DMS53 treated with DMSO at 0.1 percent for 48 hours (cell line): ENCODE measurements around the gene REL.
A peak's percentile ranks its signal among the peaks of the same experiment; 100 is the strongest.
"Not testable (repeated sequence)": the region's sequence is repeated elsewhere in the genome, so short reads cannot be mapped to it uniquely, and the experiment has no call there.

Experiments
- DNase-seq: peaks from one replicate; lab custom pipeline; 2025; ENCODE audit not compliant: unreplicated experiment; lab: John Stamatoyannopoulos, UW

The REL gene

DNA sequence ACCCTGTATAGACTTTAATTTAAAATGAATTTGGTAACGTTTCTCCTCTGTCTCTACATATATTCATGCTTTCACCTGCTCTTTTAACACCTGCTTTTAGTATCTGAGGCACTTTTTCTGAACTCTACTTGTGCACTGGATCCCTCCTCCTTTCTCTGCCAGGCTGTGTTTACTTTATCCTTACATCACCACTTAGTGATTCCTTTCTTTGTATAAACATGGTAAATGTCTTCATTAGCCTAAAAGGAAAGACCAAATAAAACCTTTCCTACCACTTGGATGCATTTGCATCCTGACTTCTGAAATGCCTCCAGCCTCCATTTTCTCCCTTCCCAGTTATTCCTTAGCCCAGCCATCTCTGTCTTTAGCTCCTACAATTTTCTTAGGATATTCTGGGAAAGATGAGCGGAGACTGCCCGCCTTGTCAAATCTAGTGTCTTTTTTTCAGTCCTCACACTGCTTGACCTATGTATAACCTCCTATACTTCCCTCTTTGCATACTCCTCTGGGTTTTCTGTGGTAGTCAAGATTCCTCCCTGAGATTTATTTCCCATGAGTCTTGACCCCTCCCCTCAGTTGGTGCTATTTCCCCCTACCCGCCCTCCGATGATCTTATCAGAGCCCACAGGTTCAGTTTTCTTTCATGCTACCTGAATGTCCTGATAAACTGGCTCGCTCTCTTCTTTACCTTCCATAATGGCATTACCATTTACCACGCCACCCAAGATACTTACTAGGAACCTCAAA is 44.8 kb downstream of the REL start:
- DNase-seq, result peak; percentile 70

DNA sequence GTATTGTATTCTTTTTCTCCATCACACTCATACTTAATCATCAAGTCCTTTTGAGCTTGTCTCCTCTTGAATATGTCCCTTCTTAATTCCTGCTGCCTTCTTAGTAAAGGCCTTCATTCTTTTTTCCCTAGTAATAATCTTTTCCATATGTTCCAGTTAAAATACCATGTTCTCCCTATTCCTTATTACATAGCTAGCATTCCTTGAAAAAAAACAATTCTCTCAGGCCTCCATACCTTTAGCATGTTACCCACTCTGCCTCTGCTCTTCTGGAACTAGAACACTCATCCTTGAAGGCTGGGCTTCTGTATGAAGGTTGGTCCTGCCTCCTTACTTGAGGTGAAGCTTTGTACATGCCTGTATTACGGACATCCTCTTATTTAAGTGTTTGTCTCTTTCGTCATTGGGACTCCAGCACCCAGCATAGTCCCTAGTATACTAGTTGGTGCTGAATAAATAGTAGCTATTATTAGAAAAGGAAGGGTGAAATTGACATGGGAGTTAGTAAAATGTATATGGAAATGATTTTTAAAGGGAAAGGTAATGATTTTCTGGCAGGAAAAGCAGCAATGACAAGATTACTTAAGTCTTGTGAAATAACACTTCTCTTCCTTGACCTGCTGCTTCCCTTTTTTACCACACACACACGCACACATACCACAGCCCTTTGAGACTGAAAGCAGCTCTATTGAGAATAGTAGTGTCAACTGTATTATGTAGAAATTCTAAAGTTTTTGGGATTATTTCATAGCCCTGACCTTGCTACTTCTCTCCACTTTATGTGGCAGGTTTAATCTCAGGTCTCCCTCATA is 45.6 kb downstream of the REL start:
- DNase-seq, result no peak

DNA sequence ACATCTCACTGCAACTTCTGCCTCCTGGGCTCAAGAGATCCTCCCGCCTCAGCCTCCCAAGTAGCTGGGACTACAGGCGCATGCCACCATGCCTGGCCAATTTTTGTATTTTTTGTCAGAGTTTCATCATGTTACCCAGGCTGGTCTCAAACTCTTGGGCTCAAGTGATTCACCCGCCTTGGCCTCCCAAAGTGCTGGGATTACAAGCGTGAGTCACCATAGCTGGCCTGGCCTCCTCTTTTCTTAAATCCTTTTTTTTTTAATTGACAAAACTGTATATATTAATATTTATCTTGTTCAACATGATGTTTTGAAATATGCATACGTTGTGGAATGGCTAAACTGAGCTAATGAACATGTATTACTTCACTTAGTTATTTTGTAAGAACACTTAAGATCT is 50.7 kb downstream of the REL start:
- not testable (repeated sequence) for DNase-seq

DNA sequence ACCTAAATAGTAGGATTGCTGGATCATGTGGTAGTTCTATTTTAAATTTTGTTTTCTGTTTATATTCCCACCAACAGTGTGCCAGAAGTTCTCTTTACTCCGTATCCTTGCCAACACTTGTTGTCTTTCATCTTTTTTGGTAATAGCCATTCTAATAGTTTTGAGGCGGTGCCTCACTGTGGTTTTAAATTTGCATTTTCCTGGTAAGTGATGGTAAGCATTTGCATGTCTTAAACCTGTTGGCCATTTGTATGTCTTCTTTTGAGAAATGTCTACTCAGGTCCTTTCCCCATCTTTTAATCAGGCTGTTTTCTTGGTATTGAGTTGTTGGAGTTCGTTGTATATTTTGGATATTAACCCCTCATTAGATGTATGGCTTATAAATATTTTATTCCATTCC is 51.6 kb downstream of the REL start:
- DNase-seq, result no peak

DNA sequence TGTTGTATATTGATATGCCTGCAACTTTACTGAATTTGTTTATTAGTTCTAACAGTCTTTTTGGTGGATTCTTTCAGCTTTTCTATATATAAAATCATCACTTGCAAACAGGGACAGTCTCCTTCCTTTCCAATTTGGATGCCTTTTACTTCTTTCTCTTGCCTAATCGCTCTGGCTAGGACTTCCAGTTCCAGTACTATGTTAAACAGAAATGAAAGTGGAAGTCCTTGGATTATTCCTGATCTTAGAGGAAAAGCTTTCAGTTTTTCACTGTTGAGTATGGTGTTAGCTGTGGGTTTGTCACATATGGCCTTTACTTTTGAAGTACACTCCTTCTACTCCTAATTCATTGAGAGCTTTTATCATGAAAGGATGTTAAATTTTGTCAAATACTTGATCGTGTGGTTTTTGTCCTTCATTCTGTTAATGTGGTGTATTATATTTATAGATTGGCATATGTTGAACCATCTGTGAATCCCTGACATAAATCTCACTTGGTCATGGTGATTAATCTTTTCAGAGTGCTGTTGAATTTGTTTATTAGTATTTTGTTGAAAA is 52.9 kb downstream of the REL start:
- DNase-seq, result no peak

DNA sequence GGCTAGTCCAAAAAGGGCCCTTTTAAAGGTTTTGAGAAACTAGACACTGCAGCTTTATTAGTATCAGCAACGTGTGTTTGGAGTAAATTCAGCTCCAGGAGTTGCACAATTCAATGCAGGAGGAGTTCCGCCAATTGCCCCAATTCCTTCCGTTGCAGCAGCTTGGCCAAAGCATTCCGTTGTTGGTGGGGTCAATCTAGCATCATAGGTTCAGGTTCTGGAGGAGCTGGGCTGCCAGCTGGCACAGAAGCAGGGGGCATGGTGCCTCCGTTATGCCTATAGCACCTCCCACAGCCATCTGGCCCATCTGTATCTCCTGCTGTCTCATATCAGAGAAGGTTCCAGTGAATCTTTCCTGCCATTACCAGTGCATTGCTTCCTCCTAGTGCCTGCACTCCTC is 55.4 kb downstream of the REL start:
- DNase-seq, result no peak

DNA sequence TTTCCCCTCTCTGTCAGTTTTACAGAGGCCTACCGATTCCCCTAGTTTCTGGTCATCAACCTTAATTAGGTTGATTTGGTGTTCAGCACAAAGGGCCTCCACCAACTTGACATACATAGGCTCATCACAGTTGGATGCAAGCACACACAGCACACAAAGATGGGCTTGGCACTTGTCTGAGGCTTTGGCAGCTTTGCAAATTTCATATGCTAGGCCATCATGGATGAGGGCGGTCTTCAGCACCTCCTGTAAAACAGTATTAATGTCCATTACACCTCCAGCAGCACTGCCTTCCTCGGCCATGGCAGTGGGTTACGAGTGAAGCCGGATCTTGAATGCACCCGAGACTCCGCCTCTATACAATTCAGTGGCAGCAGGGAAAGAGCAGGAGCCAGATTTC is 56.9 kb downstream of the REL start:
- DNase-seq, result no peak

DNA sequence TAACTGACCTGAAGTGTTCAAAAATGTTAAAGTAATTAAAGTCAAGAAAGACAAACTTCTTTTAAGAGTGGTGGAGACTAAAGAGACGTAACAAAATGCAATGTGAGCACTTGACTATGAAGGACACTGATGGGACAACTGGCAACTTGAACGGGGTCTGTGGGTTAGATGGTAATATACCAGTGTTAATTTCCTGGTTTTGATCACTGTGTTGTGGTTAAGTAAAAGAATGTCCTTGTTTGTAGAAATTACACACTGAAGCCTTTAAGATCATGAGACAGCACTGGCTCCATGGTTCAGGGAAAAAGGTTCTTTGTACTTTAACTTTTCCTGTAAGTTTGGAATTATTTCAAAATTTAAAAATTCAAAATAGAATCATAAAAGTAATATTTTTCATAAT is 58.2 kb downstream of the REL start:
- no peak for DNase-seq

DNA sequence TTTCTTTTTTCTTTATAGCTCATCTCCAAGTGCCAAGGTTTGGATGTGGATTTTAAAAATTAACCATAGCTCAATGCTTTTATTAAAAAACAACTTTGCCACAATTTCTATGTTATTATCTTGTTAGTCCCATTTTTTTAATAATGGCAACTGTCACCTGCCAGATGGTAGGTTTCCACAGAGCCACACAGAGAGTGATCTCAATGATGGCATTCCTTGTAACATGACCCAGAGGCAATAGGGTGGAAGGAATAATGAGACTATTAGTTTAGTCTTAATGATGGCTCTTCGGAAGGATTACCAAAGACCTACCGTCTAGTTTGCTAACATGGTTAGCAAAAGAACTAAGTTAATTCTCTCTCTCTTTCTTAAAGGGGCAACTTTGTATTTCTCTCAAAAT is 64.0 kb downstream of the REL start:
- no peak for DNase-seq

DNA sequence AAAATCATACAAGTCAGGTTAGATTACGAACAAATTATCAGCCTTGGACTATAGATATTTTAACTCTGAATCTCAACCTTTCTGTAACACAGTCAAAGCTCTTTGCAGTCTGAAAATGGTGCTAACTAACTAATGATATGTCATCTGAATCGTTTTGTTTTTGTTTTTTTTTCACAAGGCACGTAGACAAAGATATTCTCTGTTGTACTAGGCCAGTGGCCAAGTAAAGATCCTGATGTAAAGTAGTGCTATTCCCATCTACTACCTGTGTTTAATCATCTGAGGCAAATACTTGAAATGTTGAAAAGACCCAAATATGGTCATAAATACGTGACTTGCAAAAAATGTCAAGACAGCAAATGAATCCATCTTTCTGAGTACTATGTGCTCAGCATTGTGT is 65.7 kb downstream of the REL start:
- DNase-seq, result peak; percentile 29

DNA sequence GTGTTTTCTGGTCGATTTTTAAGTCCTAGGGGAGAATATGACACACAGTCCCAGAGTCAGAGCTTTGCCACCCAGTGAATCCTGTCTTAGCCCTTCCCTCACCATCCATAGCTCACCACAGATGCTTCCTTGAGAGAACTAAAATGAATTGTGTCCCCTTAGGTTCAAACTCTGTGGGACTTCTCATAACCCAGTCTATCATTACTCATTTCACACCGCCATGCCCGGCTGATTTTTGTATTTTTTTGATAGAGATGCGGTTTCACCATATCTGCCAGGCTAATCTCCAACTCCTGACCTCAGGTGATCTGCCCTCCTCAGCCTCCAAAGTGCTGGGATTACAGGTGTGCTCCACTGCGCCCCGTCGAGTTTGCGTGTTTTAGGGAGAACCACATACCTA is 66.8 kb downstream of the REL start:
- DNase-seq, result no peak

DNA sequence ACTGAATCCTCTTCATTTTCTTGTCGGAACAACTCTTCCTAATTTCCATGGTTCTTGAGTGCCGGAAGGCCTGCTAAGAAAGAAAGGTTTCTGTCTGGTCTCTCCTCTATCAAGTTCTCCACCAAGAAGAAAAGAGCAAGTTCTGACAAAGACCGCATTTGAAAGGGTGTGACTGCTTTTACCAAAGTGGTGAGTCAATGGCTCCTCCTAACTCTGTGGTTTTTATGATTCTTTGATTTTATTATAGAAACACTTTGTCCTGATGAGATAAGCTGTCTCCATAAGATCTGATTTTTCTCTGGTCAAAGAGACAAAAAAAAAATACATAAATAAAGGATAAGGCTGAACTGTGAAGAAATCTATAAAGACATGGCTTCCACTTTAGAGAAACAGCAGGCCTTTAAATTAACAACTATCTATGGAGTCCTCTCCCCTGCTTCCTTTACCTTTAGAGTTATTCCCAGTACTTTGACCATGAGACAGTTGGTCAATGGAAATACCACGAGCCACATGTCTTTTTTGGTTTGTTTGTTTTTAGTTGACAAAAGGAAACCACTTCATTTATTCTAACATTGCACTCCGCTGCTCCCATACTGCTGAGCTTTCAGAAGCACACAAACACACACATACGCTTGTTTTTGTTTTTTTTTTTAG is 67.7 kb downstream of the REL start:
- DNase-seq, result no peak

DNA sequence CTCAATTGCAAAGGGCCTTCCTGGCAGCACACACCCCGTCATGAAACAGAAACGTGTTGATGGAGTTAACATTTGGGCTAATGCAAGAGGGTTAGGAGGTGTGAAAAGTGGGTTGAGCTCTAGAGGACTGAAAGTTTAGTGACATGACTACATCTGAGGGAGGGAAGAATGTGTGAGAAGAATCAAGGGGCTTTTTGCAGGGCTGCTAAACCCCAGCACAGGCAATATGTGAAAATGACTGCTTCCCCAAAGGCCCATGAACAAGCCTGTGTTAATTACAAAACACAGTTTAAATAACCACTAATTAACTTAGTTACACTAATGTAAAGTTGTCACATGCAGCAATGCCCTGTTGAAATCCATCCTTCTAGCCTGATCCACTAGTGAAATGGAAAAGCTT is 72.8 kb downstream of the REL start:
- DNase-seq, result no peak

DNA sequence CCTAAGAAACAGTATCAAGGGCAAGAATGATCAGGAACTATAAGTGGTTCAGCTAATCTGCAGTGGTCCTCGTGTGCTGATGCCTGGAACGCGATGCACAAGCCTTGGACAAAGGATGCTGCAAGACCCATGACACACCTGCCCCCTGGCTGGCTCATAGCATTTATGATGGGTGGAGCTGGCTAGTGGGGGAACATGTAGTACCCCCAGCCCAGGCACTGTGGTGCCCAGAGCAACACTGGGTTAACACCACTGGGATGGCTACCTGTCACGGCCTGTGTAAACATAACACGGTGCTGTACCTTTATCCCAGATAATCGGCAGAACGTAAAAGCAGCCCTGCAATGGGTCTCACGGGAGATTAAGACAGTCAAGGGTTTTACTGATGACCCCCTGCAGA is 75.8 kb downstream of the REL start:
- no peak for DNase-seq

DNA sequence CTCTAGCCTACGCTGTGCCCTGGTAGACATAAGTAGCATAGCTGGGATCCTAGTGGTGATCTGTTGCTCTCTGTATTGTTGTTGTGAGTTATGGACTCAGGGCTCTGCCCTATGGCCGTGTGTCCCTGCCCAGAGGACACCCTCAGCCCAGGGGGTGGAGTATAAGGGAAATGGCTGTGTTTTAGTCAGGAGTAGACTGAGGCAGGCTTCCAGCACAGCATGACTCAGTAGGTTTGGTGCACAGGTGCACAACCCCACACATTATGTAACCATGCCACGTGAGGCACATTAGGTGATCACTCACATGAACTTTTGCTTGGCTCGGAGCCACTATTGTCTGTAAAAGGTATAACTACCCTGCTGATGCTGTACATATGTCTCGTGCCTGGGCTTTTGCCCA is 76.3 kb downstream of the REL start:
- DNase-seq, result no peak

DNA sequence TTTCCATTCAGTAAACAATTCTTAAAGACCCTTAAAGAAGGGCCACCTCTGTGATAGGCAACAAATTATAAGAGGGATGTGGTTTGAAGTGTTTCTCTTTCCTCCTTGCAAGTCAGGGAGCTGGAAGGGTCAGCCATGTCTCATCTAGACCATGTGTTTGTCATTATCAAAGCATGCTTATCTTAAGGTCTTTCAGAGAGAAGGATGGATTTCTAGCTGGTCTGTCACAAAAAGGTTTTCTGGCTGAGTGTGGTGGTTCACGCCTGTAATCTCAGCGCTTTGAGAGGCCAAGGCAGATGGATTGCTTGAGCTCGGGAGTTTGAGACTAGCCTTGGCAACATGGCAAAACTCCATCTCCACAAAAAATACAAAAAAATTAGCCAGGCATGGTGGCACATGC is 77.0 kb downstream of the REL start:
- no peak for DNase-seq

DNA sequence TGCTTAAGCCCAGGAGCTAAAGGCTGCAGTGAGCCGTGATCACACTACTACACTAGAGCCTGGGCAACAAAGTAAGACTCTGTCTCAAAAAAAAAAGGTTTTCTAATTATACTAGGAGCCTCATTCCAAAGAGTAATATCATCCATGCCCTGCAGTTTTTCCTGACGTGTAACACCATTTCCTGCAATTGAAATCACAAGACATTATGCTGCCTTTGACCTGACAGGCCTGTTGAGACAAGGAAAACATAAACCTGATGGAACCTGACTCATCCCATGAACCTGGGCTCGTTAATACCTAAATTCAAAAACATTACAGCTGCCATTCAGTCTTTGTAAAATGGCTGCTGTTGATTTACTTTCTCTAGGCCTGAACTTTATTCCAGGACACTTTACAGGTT is 77.4 kb downstream of the REL start:
- DNase-seq, result no peak

DNA sequence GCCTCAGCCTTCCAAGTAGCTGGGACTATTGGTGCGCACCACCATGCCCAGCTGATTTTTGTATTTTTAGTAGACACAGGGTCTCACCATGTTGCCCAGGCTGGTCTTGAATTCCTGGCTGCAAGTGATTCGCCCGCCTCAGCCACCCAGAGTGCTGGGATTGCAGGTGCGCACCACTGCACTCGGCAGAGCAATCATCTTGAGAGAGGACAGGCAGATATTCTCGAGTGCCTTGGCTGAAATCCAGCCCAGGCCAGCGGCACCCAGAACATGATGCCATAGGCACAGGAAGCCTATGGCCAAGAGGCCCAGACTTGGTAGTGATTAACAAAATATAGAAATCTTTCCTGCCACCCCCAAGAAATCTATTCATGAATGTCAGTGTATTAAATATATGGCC is 78.1 kb downstream of the REL start:
- DNase-seq, result no peak

DNA sequence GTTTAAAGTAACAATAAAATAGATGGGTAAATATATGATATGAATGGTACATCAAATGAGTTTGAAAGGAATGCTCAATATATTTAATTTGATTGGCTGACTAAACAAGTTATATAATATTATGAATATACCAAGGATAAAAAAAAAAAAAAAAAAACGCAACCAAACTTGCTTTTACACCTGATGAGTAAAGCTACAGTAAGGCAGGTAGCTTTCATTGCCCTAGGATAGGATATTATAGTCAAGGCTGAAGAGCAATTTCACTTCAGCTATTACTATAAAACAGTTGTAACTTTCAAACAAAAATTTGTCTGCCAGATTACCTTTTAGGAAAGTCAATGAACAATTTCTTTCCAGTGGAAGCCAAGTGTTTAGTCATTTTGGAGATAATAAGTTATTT is 79.3 kb downstream of the REL start:
- DNase-seq, result no peak

DNA sequence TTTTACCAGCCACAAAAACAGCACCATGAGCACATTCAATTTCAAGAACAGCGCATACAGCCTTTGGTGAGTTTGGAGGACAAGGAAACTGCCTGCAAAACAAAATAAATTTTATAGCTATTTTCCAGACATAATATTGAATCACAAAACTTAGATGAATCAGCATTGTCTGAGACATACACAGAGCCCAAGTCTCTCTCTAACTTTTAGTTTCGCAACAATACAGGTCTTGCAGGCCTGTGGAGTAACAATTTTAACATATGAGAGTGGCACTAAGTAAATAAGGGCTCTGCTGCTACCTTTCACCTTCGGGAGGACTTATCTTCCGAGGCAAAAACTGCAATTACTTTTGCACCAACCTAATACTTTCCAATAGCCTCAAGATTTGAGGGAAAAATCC is 80.1 kb downstream of the REL start:
- no peak for DNase-seq

DNA sequence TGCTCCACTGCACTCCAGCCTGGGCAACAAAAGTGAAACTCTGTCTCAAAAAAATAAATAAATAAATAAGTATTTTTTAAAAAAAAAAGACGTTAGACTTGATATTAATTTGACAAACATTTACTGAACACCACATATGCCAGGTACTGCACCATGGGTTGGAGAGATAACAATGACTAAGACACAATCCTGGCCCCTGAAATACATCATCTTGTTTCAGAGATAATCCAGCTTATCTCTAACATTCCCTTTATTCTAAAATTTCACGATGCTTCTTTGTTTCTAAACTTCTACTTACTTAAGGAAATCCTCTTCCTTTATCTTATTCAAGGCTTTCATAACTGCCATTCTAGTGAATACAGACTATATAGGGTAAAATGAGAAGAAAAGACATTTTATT is 81.2 kb downstream of the REL start:
- no peak for DNase-seq

DNA sequence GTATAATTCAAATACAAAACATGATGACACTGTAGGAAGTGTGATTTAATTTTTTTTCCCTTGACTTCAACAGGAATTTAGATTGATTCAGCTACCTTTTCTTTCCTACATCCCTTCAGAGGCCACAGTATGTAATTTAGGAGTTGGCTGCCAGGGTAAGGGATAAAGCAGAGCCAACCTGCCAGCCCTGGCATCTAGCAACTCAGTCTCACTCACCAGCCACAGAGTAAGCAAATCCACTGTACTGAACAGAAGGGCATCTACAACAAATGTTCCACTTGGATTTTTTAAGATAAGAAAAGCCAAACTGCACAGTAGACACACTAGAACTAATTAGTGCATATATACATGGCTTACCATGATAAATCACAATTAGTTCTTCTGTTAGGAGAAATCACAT is 81.8 kb downstream of the REL start:
- no peak for DNase-seq
